Spleen (tissue), 11 donors: ENCODE results near the gene SNX32. TPM values are rescaled to one million over a fixed set of nuclear protein-coding genes. Genes with fewer than 3 reads are reported as not detected.

Experiments
- DNase-seq: peaks from one replicate; pipeline ENCODE4 v3.0.0-alpha.2; 2020
- H3K27ac ChIP-seq, 8 donors: fragments of 200-600 bp; sonication (generic) in 7 of 8; 1 replicate in 4 of 8; 2 replicates in 4 of 8; pipeline versions ENCODE4 v1.5.0 to v1.8.0; 2016 to 2021; ENCODE audit warnings: inconsistent platforms in 4 of 8, mild to moderate bottlenecking in 4 of 8, moderate library complexity in 1 of 8
- H3K27me3 ChIP-seq, 7 donors: fragments of 200-600 bp; sonication (generic) in 6 of 7; replicated peaks in 1 of 7; 1 replicate in 4 of 7; 2 replicates in 3 of 7; pipeline versions ENCODE4 v1.5.0 to v1.8.0; 2016 to 2021; ENCODE audit warnings: inconsistent platforms in 3 of 7, mild to moderate bottlenecking in 1 of 7
- H3K36me3 ChIP-seq, 6 donors: fragments of 200-600 bp; sonication (generic) in 5 of 6; 1 replicate in 4 of 6; 2 replicates in 2 of 6; pipeline versions ENCODE4 v1.5.0 to v1.8.0; 2016 to 2021; ENCODE audit warnings: inconsistent platforms in 2 of 6
- H3K4me1 ChIP-seq, 6 donors: fragments of 200-600 bp; sonication (generic) in 5 of 6; 1 replicate in 3 of 6; 2 replicates in 3 of 6; pipeline versions ENCODE4 v1.5.0 to v1.8.0; 2016 to 2021; ENCODE audit warnings: inconsistent platforms in 3 of 6
- H3K4me3 ChIP-seq, 8 donors: fragments of 200-600 bp; sonication (generic) in 7 of 8; 1 replicate in 4 of 8; 2 replicates in 4 of 8; pipeline versions ENCODE4 v1.5.0 to v1.8.0; 2016 to 2021; ENCODE audit warnings: inconsistent platforms in 4 of 8, mild to moderate bottlenecking in 4 of 8, moderate library complexity in 2 of 8
- H3K9me3 ChIP-seq, 8 donors: fragments of 200-600 bp; sonication (generic) in 7 of 8; 1 replicate in 4 of 8; 2 replicates in 4 of 8; pipeline versions ENCODE4 v1.5.0 to v1.8.0; 2016 to 2021; ENCODE audit warnings: inconsistent platforms in 4 of 8
- POLR2A ChIP-seq, 3 donors: fragments of 450-650 bp; IDR thresholded peaks; one replicate each; pipeline ENCODE4 v1.5.1; 2017; ENCODE audit warnings: antibody characterized with exemption in 3 of 3, mild to moderate bottlenecking in 1 of 3
- POLR2AphosphoS5 ChIP-seq, 3 donors: sonication (generic); formaldehyde crosslinking; IDR thresholded peaks; one replicate each; pipeline ENCODE4 v1.5.1; 2017; ENCODE audit warnings: antibody characterized with exemption in 3 of 3
- WGBS, 5 donors: extraction: QIAGEN DNeasy Blood & Tissue Kit in 3 of 5; methylation state at CpG; one replicate each; pipeline versions ENCODE4 v1.1.5 to v1.1.7; 2013 to 2018; 5-methylcytosine and 5-hydroxymethylcytosine counted together
- intact Hi-C: fragments of 100-400 bp; cut with DNase I; formaldehyde crosslinking; loops from one replicate; pipeline ENCODE4 v1.15.0; 2023; ENCODE audit warnings: low total_unique reads
- polyA plus RNA-seq, 3 donors: library from polyadenylated mRNA; stranded (reverse); fragments of 200-250 nt; gene quantifications; one replicate each; pipeline ENCODE4 v1.2.1, GENCODE V29; 2013
- total RNA-seq, 7 donors: library from RNA; depleted of rRNA in 3 of 7; stranded (reverse); fragments of >200 nt in 3 of 7; fragmentation: NEBNext Ultra II Directional in 4 of 7; extraction: Animal tissue kit (Norgen Biotek cat#: 25700) in 4 of 7; gene quantifications; one replicate each; pipeline versions ENCODE4 v1.1.0 to v1.2.1, GENCODE V29; 2016 to 2021
- TF ChIP-seq, protein P1 (sequence below), 11 experiments: fragments of 200-600 bp in 7 of 11; fragments of 450-650 bp in 4 of 11; sonication (generic) in 4 of 11; IDR thresholded peaks in 8 of 11; conservative IDR thresholded peaks in 3 of 11; 1 replicate in 7 of 11; 2 replicates in 4 of 11; pipeline versions ENCODE4 v1.4.0 to v1.8.0; 2016 to 2021; ENCODE audit warnings: antibody characterized with exemption in 11 of 11, inconsistent platforms in 4 of 11, mild to moderate bottlenecking in 1 of 11
- donor health status: healthy with polysubstance abuse.
- donor health status: DM: no; HTN: no; CAD: no; lungs with moderate emphysema.
- donor health status: DM: no; HTN: no; CAD: no.
- donor health status: Bipolar disorder and iron deficiency.
- donor health status: healthy.
- donor health status: DM: no; HTN: no; CAD: no.
- donor health status: DM: yes; HTN: yes; CAD: no.

SNX32 gene
- total and polyA plus RNA-seq, 10 donors: 0.22 to 1.5 (median 0.83) TPM; not detected in 2

- Histone ChIP-seq H3K4me3 (peak overlapping the region; percentile 86 to 100 (median 99)), H3K27me3 (no peaks in the 10 kb centered on the region), H3K4me1 (peaks cover 33 to 77% (median 65%) of the 10 kb centered on the region in 6 donors), H3K36me3 (peaks cover 8 to 52% (median 46%) of the 10 kb centered on the region in 6 donors), H3K27ac (peak overlapping the region; percentile 93 to 99 (median 97)), H3K9me3 (no peaks in the 10 kb centered on the region)
- 0 to 1% (median 0%) methylated on average over 16 of the region's 16 CpGs for WGBS, 5 donors
- DNase-seq: peak; percentile 90
- intact Hi-C loops: no loop called here
- TF ChIP-seq, protein P1, sequence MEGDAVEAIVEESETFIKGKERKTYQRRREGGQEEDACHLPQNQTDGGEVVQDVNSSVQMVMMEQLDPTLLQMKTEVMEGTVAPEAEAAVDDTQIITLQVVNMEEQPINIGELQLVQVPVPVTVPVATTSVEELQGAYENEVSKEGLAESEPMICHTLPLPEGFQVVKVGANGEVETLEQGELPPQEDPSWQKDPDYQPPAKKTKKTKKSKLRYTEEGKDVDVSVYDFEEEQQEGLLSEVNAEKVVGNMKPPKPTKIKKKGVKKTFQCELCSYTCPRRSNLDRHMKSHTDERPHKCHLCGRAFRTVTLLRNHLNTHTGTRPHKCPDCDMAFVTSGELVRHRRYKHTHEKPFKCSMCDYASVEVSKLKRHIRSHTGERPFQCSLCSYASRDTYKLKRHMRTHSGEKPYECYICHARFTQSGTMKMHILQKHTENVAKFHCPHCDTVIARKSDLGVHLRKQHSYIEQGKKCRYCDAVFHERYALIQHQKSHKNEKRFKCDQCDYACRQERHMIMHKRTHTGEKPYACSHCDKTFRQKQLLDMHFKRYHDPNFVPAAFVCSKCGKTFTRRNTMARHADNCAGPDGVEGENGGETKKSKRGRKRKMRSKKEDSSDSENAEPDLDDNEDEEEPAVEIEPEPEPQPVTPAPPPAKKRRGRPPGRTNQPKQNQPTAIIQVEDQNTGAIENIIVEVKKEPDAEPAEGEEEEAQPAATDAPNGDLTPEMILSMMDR (IDR thresholded peaks at IDR 0.05 in 8 of 11, conservative IDR thresholded peaks at IDR 0.05 in 3 of 11): no peak
- TF ChIP-seq POLR2A (IDR thresholded peaks at IDR 0.05): no peak
- TF ChIP-seq POLR2AphosphoS5 (IDR thresholded peaks at IDR 0.05): no peak
Observed at GRCh38 chr11:65859812-65860277, 26.1 kb downstream of the SNX32 start.

GRCh38 chr11:65860278-65861164, 26.8 kb downstream of the SNX32 start, which contains the start of gene MUS81:
TSS of gene MUS81 (plus strand) at chr11:65860433. CDS start at chr11:65860754, 321 bp downstream.
- H3K4me1 ChIP-seq: peaks cover 26 to 70% (median 58%) of the 10 kb centered on the region in 6 donors
- peak; percentile 99 for DNase-seq

GRCh38 chr11:65861165-65861505, 27.4 kb downstream of the SNX32 start:
- no peak for DNase-seq
- Histone ChIP-seq H3K27me3 (no peaks in the 10 kb centered on the region), H3K4me1 (peaks cover 20 to 64% (median 52%) of the 10 kb centered on the region in 6 donors), H3K9me3 (no peaks in the 10 kb centered on the region), H3K27ac (peak overlapping the region; percentile 93 to 99 (median 97)), H3K36me3 (peaks cover 5 to 52% (median 46%) of the 10 kb centered on the region in 6 donors), H3K4me3 (peak overlapping the region; percentile 86 to 100 (median 99))
- 14 to 24% (median 16%) methylated on average over 11 to 14 of the region's 14 CpGs for WGBS, 5 donors
- intact Hi-C loops: no loop called here
- TF ChIP-seq POLR2AphosphoS5 (IDR thresholded peaks at IDR 0.05) (no peak), POLR2A (IDR thresholded peaks at IDR 0.05) (no peak)
- TF ChIP-seq, protein P1 (IDR thresholded peaks at IDR 0.05 in 8 of 11, conservative IDR thresholded peaks at IDR 0.05 in 3 of 11): no peak

More at GRCh38 chr11:65860278-65861164, 26.8 kb downstream of the SNX32 start, which contains the start of gene MUS81:
- TF ChIP-seq POLR2A (IDR thresholded peaks at IDR 0.05) (peak in 2 of 3 donors; percentile 42 to 55), POLR2AphosphoS5 (IDR thresholded peaks at IDR 0.05) (peak; percentile 91 to 95 (median 92))
- TF ChIP-seq, protein P1 (IDR thresholded peaks at IDR 0.05 in 8 of 11, conservative IDR thresholded peaks at IDR 0.05 in 3 of 11): peak; percentile 85 to 96 (median 94)
- Histone ChIP-seq H3K27me3 (no peaks in the 10 kb centered on the region), H3K4me3 (peak within 1 kb of the TSS; percentile 86 to 100 (median 99)), H3K9me3 (no peaks in the 10 kb centered on the region), H3K36me3 (peaks cover 5 to 52% (median 46%) of the 10 kb centered on the region in 6 donors), H3K27ac (peak within 1 kb of the TSS; percentile 93 to 99 (median 97))
- intact Hi-C loops: no loop called here
- 0 to 1% (median 0%) methylated on average over 33 to 78 of the region's 78 CpGs for WGBS, 5 donors
